ENCODE measurements around the gene CRIP2. TPM values are rescaled to one million over a fixed set of nuclear protein-coding genes. Genes with fewer than 3 reads are reported as not detected.

Gene CRIP2
- total and polyA plus RNA-seq, 2 of the 8 experiments (the other 6 are each of a cell fraction or from before 2014, with no cell fraction given), result 4.2 to 13.5 TPM

- no peak for TF ChIP-seq CBX8 (IDR thresholded peaks at IDR 0.05; ENCODE audit: borderline replicate concordance, low read depth, low read length)
- no peak for TF ChIP-seq MAX (IDR thresholded peaks at IDR 0.05)
- no peak for TF ChIP-seq CHD1 (IDR thresholded peaks at IDR 0.05; ENCODE audit: low read depth, low read length)
- TF ChIP-seq CEBPB (IDR thresholded peaks at IDR 0.05; ENCODE audit: low read depth, low read length), result no peak
- no peak for TF ChIP-seq NRF1 (IDR thresholded peaks at IDR 0.05; ENCODE audit: low read depth, low read length)
- no peak for TF ChIP-seq JUN (IDR thresholded peaks at IDR 0.05; ENCODE audit: low read depth, low read length)
- no peak for TF ChIP-seq BRCA1 (IDR thresholded peaks at IDR 0.05; ENCODE audit: low read depth, low read length)
- TF ChIP-seq RNF2 (IDR thresholded peaks at IDR 0.05; ENCODE audit: borderline replicate concordance, low read depth, low read length, missing control alignments, poor library complexity, severe bottlenecking), result no peak
- TF ChIP-seq POU5F1 (IDR thresholded peaks at IDR 0.05; ENCODE audit: low read depth, low read length), result no peak
- TF ChIP-seq SIX5 (IDR thresholded peaks at IDR 0.05; ENCODE audit: low read depth, low read length), result no peak
- no peak for TF ChIP-seq TAF7 (optimal IDR thresholded peaks at IDR 0.05; ENCODE audit: borderline replicate concordance, low read depth, low read length)
Measured at GRCh38 chr14:105453847-105454246, 20.8 kb upstream of the CRIP2 start (continued).
